H9 (cell line): ENCODE data around the gene PLA2G4D. TPM values are rescaled to one million over a fixed set of nuclear protein-coding genes. Genes with fewer than 3 reads are reported as not detected.

Source experiments
- DNase-seq: peaks from one replicate; pipeline ENCODE4 v3.0.0-alpha.2; 2017
- H2AFZ ChIP-seq: one replicate; pipeline ENCODE4 v1.6.1; 2013; ENCODE audit warnings: mild to moderate bottlenecking, low read length, control low read depth, moderate library complexity
- H2AK5ac ChIP-seq: 2 replicates; pipeline ENCODE4 v1.6.1; 2013; ENCODE audit warnings: low read length, control low read depth, mixed read lengths; ENCODE audit not compliant: insufficient read length
- H2BK120ac ChIP-seq: one replicate; pipeline ENCODE4 v1.6.1; 2013; ENCODE audit warnings: low read depth, mild to moderate bottlenecking, low read length, control low read depth, inconsistent platforms; ENCODE audit not compliant: poor library complexity, severe bottlenecking
- H2BK12ac ChIP-seq: 2 replicates; pipeline ENCODE4 v1.6.1; 2013; ENCODE audit warnings: low read length, control low read depth, mixed read lengths, low read depth; ENCODE audit not compliant: insufficient read length
- H2BK15ac ChIP-seq: 2 replicates; pipeline ENCODE4 v1.6.1; 2013; ENCODE audit warnings: low read depth, low read length, control low read depth
- H2BK20ac ChIP-seq: one replicate; pipeline ENCODE4 v1.6.1; 2013; ENCODE audit warnings: low read depth, mild to moderate bottlenecking, low read length, control low read depth, inconsistent platforms; ENCODE audit not compliant: poor library complexity, severe bottlenecking
- H2BK5ac ChIP-seq: 2 replicates; pipeline ENCODE4 v1.6.1; 2013; ENCODE audit warnings: low read length, control low read depth, mixed read lengths; ENCODE audit not compliant: insufficient read length
- H3K14ac ChIP-seq: 2 replicates; pipeline ENCODE4 v1.6.1; 2013; ENCODE audit warnings: low read length, control low read depth; ENCODE audit not compliant: insufficient read depth
- H3K18ac ChIP-seq: 2 replicates; pipeline ENCODE4 v1.6.1; 2013; ENCODE audit warnings: low read depth, mild to moderate bottlenecking, mixed read lengths, low read length, control low read depth; ENCODE audit not compliant: insufficient read length
- H3K23ac ChIP-seq: 2 replicates; pipeline ENCODE4 v1.6.1; 2013; ENCODE audit warnings: low read length, control low read depth, mixed read lengths, low read depth; ENCODE audit not compliant: insufficient read length
- H3K23me2 ChIP-seq: 2 replicates; pipeline ENCODE4 v1.6.1; 2013; ENCODE audit warnings: low read depth, mild to moderate bottlenecking, mixed read lengths, low read length, control low read depth; ENCODE audit not compliant: insufficient read length, poor library complexity, severe bottlenecking
- H3K27ac ChIP-seq: 2 replicates; pipeline ENCODE4 v1.5.1; 2013; ENCODE audit warnings: low read length, control low read depth, mixed read lengths, low read depth; ENCODE audit not compliant: insufficient read length
- H3K27me3 ChIP-seq: 2 replicates; pipeline ENCODE4 v1.6.1; 2013; ENCODE audit warnings: low read length, control low read depth, inconsistent platforms; ENCODE audit not compliant: insufficient read depth
- H3K4ac ChIP-seq: 2 replicates; pipeline ENCODE4 v1.6.1; 2013; ENCODE audit warnings: low read depth, mild to moderate bottlenecking, control low read depth, inconsistent platforms, low read length, moderate library complexity
- H3K4me1 ChIP-seq: 2 replicates; pipeline ENCODE4 v1.6.1; 2013; ENCODE audit warnings: low read length, control low read depth, inconsistent platforms; ENCODE audit not compliant: insufficient read depth
- H3K4me2 ChIP-seq: 2 replicates; pipeline ENCODE4 v1.6.1; 2013; ENCODE audit warnings: low read length, control low read depth, mixed read lengths; ENCODE audit not compliant: insufficient read length, insufficient read depth
- H3K56ac ChIP-seq: 2 replicates; pipeline ENCODE4 v1.6.1; 2013; ENCODE audit warnings: low read depth, mild to moderate bottlenecking, mixed read lengths, low read length, control low read depth; ENCODE audit not compliant: insufficient read length
- H3K79me1 ChIP-seq: 2 replicates; pipeline ENCODE4 v1.6.1; 2013; ENCODE audit warnings: low read depth, mild to moderate bottlenecking, moderate library complexity, low read length, control low read depth, inconsistent platforms; ENCODE audit not compliant: insufficient read depth, poor library complexity, severe bottlenecking
- H3K79me2 ChIP-seq: 2 replicates; pipeline ENCODE4 v1.6.1; 2013; ENCODE audit warnings: low read length, control low read depth, inconsistent platforms; ENCODE audit not compliant: insufficient read depth
- H3K9ac ChIP-seq: 2 replicates; pipeline ENCODE4 v1.6.1; 2013; ENCODE audit warnings: low read length, control low read depth, mixed read lengths; ENCODE audit not compliant: insufficient read length; ENCODE audit errors: extremely low read depth
- H3K9me3 ChIP-seq: one replicate; pipeline ENCODE4 v1.6.1; 2013; ENCODE audit warnings: low read depth, low read length, inconsistent platforms; ENCODE audit not compliant: control insufficient read depth
- H3T11ph ChIP-seq: one replicate; pipeline ENCODE4 v1.6.1; 2013; ENCODE audit warnings: mild to moderate bottlenecking, low read length, control low read depth, inconsistent platforms
- H4K20me1 ChIP-seq: one replicate; pipeline ENCODE4 v1.6.1; 2013; ENCODE audit not compliant: control insufficient read depth, insufficient read length, insufficient read depth
- H4K5ac ChIP-seq: 2 replicates; pipeline ENCODE4 v1.6.1; 2013; ENCODE audit warnings: low read depth, mild to moderate bottlenecking, mixed read lengths, low read length, control low read depth; ENCODE audit not compliant: insufficient read length
- H4K8ac ChIP-seq: replicated peaks from 2 replicates; pipeline ENCODE4 v1.6.1; 2013; ENCODE audit warnings: low read length, control low read depth, mixed read lengths, low read depth; ENCODE audit not compliant: insufficient read length
- H4K91ac ChIP-seq: 2 replicates; pipeline ENCODE4 v1.6.1; 2013; ENCODE audit warnings: low read depth, mild to moderate bottlenecking, moderate library complexity, mixed read lengths, low read length, control low read depth; ENCODE audit not compliant: insufficient read length
- H3K27ac Mint-ChIP-seq, 3 experiments: 2 replicates in 2 of 3; 3 replicates in 1 of 3; pipeline ENCODE4 v1.8.0; 2020 to 2021; ENCODE audit warnings: mixed read lengths in 3 of 3, mild to moderate bottlenecking in 1 of 3, moderate library complexity in 1 of 3
- H3K27me3 Mint-ChIP-seq: 2 replicates; pipeline ENCODE4 v1.8.0; 2021; ENCODE audit warnings: low read depth, mild to moderate bottlenecking, moderate library complexity, mixed read lengths
- H3K36me3 Mint-ChIP-seq, 3 experiments: 2 replicates in 2 of 3; 3 replicates in 1 of 3; pipeline ENCODE4 v1.8.0; 2020 to 2021; ENCODE audit warnings: low read depth in 3 of 3, mixed read lengths in 3 of 3; ENCODE audit not compliant: insufficient read depth in 1 of 3
- H3K4me1 Mint-ChIP-seq, 2 experiments: 2 replicates each; pipeline ENCODE4 v1.8.0; 2020; ENCODE audit warnings: mixed read lengths in 2 of 2
- H3K4me3 Mint-ChIP-seq, 2 experiments: 2 replicates in 1 of 2; 3 replicates in 1 of 2; pipeline ENCODE4 v1.8.0; 2020 to 2021; ENCODE audit warnings: mild to moderate bottlenecking in 2 of 2, mixed read lengths in 2 of 2, moderate library complexity in 1 of 2
- H3K9me3 Mint-ChIP-seq, 2 experiments: 2 replicates in 1 of 2; 3 replicates in 1 of 2; pipeline ENCODE4 v1.8.0; 2020; ENCODE audit warnings: mild to moderate bottlenecking in 2 of 2, mixed read lengths in 2 of 2, moderate library complexity in 1 of 2
- WGBS: extraction: QIAGEN DNeasy Blood & Tissue Kit; methylation state at CpG from one replicate; pipeline ENCODE4 v1.1.7; 2013; ENCODE audit warnings: missing lambda C conversion rate, low lambda C conversion rate, mixed read lengths; ENCODE audit not compliant: insufficient read length; ENCODE audit errors: extremely low coverage; 5-methylcytosine and 5-hydroxymethylcytosine counted together
- total RNA-seq: library from RNA; stranded (reverse); gene quantifications from 2 replicates; pipeline ENCODE4 v1.2.1, GENCODE V29; 2021
- TF ChIP-seq, protein P1 (sequence below): fragments of 200-600 bp; sonication (generic); conservative IDR thresholded peaks from 3 replicates; pipeline ENCODE4 v1.8.0; 2021; ENCODE audit warnings: antibody characterized with exemption, mild to moderate bottlenecking

The PLA2G4D gene
- total RNA-seq, 1 experiment from 2014 or later: 0.33 TPM

DNA sequence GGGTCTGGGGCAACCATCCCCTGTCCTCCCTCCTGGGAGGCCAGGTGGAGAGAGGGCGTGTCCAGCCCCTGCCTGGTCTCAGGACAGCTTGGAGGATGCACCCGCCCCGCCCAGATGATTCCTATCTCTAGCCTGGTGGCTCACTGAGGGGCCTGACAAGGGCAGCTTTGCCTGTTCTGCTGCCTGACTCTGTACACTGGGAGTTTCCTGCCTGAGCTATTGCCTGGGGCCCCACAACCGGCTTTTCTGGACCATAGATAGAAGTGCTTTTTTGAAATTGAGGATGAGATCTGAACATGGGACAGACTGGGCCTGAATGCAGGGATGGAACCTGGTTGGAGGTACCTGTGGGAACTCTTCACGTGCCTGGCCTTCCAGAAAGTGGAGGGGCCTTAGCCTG lies 72.8 kb downstream of the PLA2G4D start:
- no peak overlapping the region for H3K14ac ChIP-seq
- no peak overlapping the region for H2AFZ ChIP-seq
- H3K23ac ChIP-seq: no peak overlapping the region
- no peaks in the 10 kb centered on the region for H3K4me1 ChIP-seq
- H3K9me3 Mint-ChIP-seq: peaks cover 47 to 53% of the 10 kb centered on the region in 2 experiments
- no peak overlapping the region for H3K4ac ChIP-seq
- H2BK20ac ChIP-seq: no peak overlapping the region
- H3T11ph ChIP-seq: no peak overlapping the region
- no peaks in the 10 kb centered on the region for H3K79me1 ChIP-seq
- no peak overlapping the region for H3K9ac ChIP-seq
- H3K4me2 ChIP-seq: no peak overlapping the region
- no peak overlapping the region for H4K5ac ChIP-seq
- no peak for DNase-seq
- H3K27ac ChIP-seq: no peak overlapping the region
- no peak overlapping the region for H2BK5ac ChIP-seq
- no peak overlapping the region for H2BK12ac ChIP-seq
- TF ChIP-seq, protein P1, sequence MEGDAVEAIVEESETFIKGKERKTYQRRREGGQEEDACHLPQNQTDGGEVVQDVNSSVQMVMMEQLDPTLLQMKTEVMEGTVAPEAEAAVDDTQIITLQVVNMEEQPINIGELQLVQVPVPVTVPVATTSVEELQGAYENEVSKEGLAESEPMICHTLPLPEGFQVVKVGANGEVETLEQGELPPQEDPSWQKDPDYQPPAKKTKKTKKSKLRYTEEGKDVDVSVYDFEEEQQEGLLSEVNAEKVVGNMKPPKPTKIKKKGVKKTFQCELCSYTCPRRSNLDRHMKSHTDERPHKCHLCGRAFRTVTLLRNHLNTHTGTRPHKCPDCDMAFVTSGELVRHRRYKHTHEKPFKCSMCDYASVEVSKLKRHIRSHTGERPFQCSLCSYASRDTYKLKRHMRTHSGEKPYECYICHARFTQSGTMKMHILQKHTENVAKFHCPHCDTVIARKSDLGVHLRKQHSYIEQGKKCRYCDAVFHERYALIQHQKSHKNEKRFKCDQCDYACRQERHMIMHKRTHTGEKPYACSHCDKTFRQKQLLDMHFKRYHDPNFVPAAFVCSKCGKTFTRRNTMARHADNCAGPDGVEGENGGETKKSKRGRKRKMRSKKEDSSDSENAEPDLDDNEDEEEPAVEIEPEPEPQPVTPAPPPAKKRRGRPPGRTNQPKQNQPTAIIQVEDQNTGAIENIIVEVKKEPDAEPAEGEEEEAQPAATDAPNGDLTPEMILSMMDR: no peak
- H3K27me3 Mint-ChIP-seq: peaks cover 15% of the 10 kb centered on the region
- H4K8ac ChIP-seq: no peak overlapping the region
- H3K79me2 ChIP-seq: no peaks in the 10 kb centered on the region
- H2AK5ac ChIP-seq: no peak overlapping the region
- no peak overlapping the region for H4K91ac ChIP-seq
- H3K36me3 Mint-ChIP-seq: peaks cover 15 to 26% (median 16%) of the 10 kb centered on the region in 3 experiments
- H3K9me3 ChIP-seq: peaks cover 26% of the 10 kb centered on the region
- no CpG with 5 or more reads among the region's 5 CpGs for WGBS
- no peaks in the 10 kb centered on the region for H3K23me2 ChIP-seq
- no peak overlapping the region for H3K27ac Mint-ChIP-seq
- H3K18ac ChIP-seq: no peak overlapping the region
- no peak overlapping the region for H2BK120ac ChIP-seq
- H3K4me3 Mint-ChIP-seq: no peak overlapping the region
- H4K20me1 ChIP-seq: no peaks in the 10 kb centered on the region
- no peaks in the 10 kb centered on the region for H3K27me3 ChIP-seq
- no peak overlapping the region for H3K56ac ChIP-seq
- no peaks in the 10 kb centered on the region for H3K4me1 Mint-ChIP-seq
- no peak overlapping the region for H2BK15ac ChIP-seq
